Progenitor cell of endocrine pancreas (in vitro differentiated cells): Measurements from ENCODE around the gene ZNF536. TPM values are rescaled to one million over a fixed set of nuclear protein-coding genes. Genes with fewer than 3 reads are reported as not detected.

ENCODE experiments used
- DNase-seq: peaks from one replicate; pipeline ENCODE4 v3.0.0; 2021; ENCODE audit warnings: low spot score; ENCODE audit not compliant: unreplicated experiment
- H3K27ac Mint-ChIP-seq: 2 replicates; pipeline ENCODE4 v1.8.0; 2021; ENCODE audit warnings: mild to moderate bottlenecking, moderate library complexity, mixed read lengths
- H3K27me3 Mint-ChIP-seq: 2 replicates; pipeline ENCODE4 v1.8.0; 2021; ENCODE audit warnings: mixed read lengths
- H3K36me3 Mint-ChIP-seq: 2 replicates; pipeline ENCODE4 v1.8.0; 2022; ENCODE audit warnings: mixed read lengths; ENCODE audit not compliant: insufficient read depth
- H3K4me1 Mint-ChIP-seq: 2 replicates; pipeline ENCODE4 v1.8.0; 2021; ENCODE audit warnings: low read depth, mixed read lengths
- H3K4me3 Mint-ChIP-seq: 2 replicates; pipeline ENCODE4 v1.8.0; 2021; ENCODE audit warnings: low read depth, mild to moderate bottlenecking, moderate library complexity, mixed read lengths
- H3K9me3 Mint-ChIP-seq: 2 replicates; pipeline ENCODE4 v1.8.0; 2021; ENCODE audit warnings: low read depth, mixed read lengths
- total RNA-seq: library from RNA; stranded (reverse); gene quantifications from 2 replicates; pipeline ENCODE4 v1.2.1, GENCODE V29; 2021
- TF ChIP-seq, protein P1 (sequence below): fragments of 200-600 bp; sonication (generic); IDR thresholded peaks from one replicate; pipeline ENCODE4 v1.5.0; 2021; ENCODE audit warnings: antibody characterized with exemption, mild to moderate bottlenecking; ENCODE audit not compliant: unreplicated experiment

Gene ZNF536
- total RNA-seq, 1 donor from 2014 or later: 2.0 TPM

DNA sequence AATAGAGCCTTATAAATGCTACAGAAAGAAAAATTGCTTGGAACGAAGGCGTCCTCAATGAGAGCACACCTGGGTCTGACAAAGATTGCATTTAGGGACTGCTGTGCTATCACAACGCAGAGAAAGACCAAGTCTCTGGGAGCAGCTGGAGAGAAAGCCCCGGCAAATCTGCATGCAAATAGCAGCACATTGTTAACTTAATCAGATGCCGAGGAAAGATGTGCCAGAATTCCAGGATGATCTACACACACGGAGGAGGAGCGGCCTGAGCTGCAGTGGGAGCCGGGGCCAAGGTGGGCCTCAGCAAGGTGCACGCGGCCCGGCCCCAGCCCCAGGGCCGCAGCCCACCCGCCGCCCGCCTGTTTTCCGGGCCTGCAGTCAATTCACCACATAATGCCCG is 1.4 kb downstream of the ZNF536 start:
- Mint-ChIP-seq H3K4me3 (no peak overlapping the region), H3K27me3 (peaks cover 79% of the 10 kb centered on the region), H3K27ac (no peak overlapping the region), H3K4me1 (no peaks in the 10 kb centered on the region), H3K9me3 (peaks cover 3% of the 10 kb centered on the region), H3K36me3 (no peaks in the 10 kb centered on the region)
- DNase-seq: no peak
- TF ChIP-seq, protein P1, sequence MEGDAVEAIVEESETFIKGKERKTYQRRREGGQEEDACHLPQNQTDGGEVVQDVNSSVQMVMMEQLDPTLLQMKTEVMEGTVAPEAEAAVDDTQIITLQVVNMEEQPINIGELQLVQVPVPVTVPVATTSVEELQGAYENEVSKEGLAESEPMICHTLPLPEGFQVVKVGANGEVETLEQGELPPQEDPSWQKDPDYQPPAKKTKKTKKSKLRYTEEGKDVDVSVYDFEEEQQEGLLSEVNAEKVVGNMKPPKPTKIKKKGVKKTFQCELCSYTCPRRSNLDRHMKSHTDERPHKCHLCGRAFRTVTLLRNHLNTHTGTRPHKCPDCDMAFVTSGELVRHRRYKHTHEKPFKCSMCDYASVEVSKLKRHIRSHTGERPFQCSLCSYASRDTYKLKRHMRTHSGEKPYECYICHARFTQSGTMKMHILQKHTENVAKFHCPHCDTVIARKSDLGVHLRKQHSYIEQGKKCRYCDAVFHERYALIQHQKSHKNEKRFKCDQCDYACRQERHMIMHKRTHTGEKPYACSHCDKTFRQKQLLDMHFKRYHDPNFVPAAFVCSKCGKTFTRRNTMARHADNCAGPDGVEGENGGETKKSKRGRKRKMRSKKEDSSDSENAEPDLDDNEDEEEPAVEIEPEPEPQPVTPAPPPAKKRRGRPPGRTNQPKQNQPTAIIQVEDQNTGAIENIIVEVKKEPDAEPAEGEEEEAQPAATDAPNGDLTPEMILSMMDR: no peak

DNA sequence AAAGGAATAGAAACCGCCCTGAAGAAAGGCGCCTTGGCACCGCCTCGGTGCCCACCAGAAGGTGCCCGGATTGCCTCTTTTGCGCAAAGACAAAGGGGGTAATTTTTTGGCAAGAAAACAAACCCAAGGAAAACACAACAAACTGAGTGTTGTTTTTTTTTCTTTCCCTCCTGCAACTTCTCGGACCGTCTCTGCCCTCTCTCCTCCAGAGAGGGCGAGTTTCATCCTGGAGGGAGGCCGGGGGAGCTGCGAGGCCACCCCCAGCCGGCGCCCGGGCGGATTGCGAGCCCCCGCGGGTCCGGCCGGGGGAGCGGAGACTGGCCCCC is 2.3 kb downstream of the ZNF536 start:
- H3K27ac Mint-ChIP-seq: no peak overlapping the region
- no peak for DNase-seq
- no peaks in the 10 kb centered on the region for H3K36me3 Mint-ChIP-seq
- peaks cover 79% of the 10 kb centered on the region for H3K27me3 Mint-ChIP-seq
- H3K4me3 Mint-ChIP-seq: no peak overlapping the region
- no peaks in the 10 kb centered on the region for H3K4me1 Mint-ChIP-seq
- peaks cover 3% of the 10 kb centered on the region for H3K9me3 Mint-ChIP-seq
- TF ChIP-seq, protein P1: no peak

DNA sequence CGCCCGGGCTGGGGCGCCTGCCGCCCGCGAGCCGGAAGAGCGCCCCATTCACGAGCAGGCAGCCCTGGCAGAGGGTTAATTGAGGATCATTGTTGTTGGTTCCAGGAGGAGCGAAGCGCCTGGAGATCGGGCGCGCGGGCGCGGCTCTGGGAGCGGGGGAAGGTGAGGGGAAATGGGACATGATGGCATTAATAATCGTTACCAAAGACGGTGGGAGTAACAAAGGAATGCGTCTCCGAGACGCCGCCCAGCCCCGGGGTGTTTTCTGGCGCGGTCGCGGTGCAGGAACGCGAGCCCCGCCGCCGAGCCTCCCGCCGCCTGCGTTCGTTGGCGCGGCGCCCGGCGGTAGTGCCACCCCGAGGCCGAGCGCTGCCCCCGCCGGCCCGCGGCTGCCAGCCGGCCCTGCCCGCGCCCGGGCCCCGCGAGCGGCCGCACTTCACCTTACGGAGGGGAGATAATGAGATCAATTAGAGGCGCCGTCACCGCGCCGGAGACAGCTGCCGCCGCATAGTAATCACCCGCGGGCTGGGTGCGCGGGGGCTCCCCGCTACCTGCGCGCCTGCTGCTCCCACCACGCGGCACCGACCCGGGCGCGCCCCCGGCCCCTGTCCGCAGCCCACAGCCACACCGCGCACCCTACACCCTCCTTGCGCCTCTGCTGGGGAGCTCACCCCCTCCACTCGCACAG is 2.8 kb downstream of the ZNF536 start:
- Mint-ChIP-seq H3K27me3 (peaks cover 79% of the 10 kb centered on the region), H3K27ac (peak overlapping the region; percentile 54), H3K4me1 (no peaks in the 10 kb centered on the region), H3K4me3 (peak overlapping the region; percentile 75), H3K9me3 (peaks cover 3% of the 10 kb centered on the region), H3K36me3 (no peaks in the 10 kb centered on the region)
- DNase-seq: no peak
- TF ChIP-seq, protein P1: peak; percentile 11

DNA sequence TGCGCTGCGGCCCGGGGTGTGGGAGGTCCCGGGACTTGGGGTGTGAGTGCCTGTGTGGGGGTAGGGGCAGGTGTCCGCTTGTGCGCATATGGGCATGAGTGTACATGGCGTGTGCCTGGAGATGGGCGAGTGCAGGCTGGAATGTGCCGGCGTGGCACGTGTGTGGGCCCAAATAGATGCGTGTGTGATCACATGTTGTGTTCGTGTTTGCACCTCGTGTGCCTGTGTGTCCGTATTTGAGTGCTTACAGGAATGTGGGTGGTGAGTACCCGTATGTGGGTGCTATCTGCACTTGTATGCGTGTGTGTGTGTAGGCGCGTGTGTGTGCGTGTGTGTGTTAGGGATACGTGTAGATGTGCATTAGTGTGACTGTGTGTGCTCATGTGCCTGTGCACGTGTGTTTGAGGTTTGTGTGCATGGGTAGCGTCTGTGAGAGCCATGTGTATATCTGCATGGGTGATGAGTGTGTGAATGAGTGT is 3.4 kb downstream of the ZNF536 start:
- TF ChIP-seq, protein P1: no peak
- Mint-ChIP-seq H3K27me3 (peaks cover 79% of the 10 kb centered on the region), H3K4me3 (peak overlapping the region; percentile 25), H3K27ac (no peak overlapping the region), H3K36me3 (no peaks in the 10 kb centered on the region), H3K9me3 (peaks cover 3% of the 10 kb centered on the region), H3K4me1 (no peaks in the 10 kb centered on the region)
- no peak for DNase-seq

DNA sequence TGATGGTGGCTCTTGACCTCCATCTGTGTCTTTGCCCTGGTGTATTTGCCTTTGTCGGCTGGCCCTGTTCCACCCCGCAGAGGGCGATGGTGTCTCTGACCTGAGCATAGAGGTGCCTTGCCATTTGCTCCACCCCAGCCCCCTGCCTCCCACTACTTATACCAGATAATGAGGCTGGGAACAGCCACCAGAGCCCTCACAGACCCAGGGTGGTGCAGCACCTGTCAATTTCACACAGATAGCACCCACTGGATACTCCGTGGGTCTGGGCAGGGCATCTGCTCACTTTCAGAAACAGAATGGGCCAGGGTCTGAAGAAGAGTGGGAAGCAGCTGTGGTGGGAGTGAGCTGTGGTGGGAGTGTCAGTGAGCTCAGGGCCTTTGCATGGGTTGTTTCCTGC is 4.1 kb downstream of the ZNF536 start:
- no peak for DNase-seq
- TF ChIP-seq, protein P1: no peak
- Mint-ChIP-seq H3K27ac (no peak overlapping the region), H3K36me3 (no peaks in the 10 kb centered on the region), H3K27me3 (peaks cover 82% of the 10 kb centered on the region), H3K4me1 (no peaks in the 10 kb centered on the region), H3K9me3 (peaks cover 3% of the 10 kb centered on the region), H3K4me3 (no peak overlapping the region)
